Activated naive CD4-positive, alpha-beta T cell treated with anti-CD3 and anti-CD28 coated beads, Interleukin-2, amount 10 ng/mL, durations not matched to agents 7 days and 5 days (primary cell): ENCODE data around the gene DIPK1A.
"Not testable (repeated sequence)": the region's sequence is repeated elsewhere in the genome, so short reads cannot be mapped to it uniquely, and the experiment has no call there.

Experiments
- CTCF ChIA-PET: fragments of 350-600 bp; sonication (Branson Sonifier 250); formaldehyde crosslinking; loops from one replicate; lab custom pipeline; 2021; ENCODE audit warnings: antibody characterized with exemption; lab: Charles Lee
- DNase-seq: peaks from one replicate; pipeline ENCODE4 v3.0.0-alpha.2; 2020
- H3K27ac Mint-ChIP-seq: one replicate; pipeline ENCODE4 v1.8.0; 2021; ENCODE audit warnings: mild to moderate bottlenecking, moderate library complexity, mixed read lengths
- H3K27me3 Mint-ChIP-seq: one replicate; pipeline ENCODE4 v1.8.0; 2021; ENCODE audit warnings: mild to moderate bottlenecking, mixed read lengths
- H3K36me3 Mint-ChIP-seq: one replicate; pipeline ENCODE4 v1.8.0; 2021; ENCODE audit warnings: mixed read lengths
- H3K4me1 Mint-ChIP-seq: one replicate; pipeline ENCODE4 v1.8.0; 2021; ENCODE audit warnings: mixed read lengths
- H3K4me3 Mint-ChIP-seq: one replicate; pipeline ENCODE4 v1.8.0; 2021; ENCODE audit warnings: mild to moderate bottlenecking, moderate library complexity, mixed read lengths
- H3K9me3 Mint-ChIP-seq: one replicate; pipeline ENCODE4 v1.8.0; 2021; ENCODE audit warnings: mixed read lengths

DIPK1A gene

GRCh38 chr1:92972409-92973129 lies 11.3 kb upstream of the DIPK1A start:
- no peak for DNase-seq
- Mint-ChIP-seq H3K27me3 (no peaks in the 10 kb centered on the region), H3K4me3 (no peak overlapping the region), H3K4me1 (peaks cover 77% of the 10 kb centered on the region), H3K9me3 (no peaks in the 10 kb centered on the region), H3K27ac (no peak overlapping the region), H3K36me3 (peaks cover 3% of the 10 kb centered on the region)
- CTCF ChIA-PET = interaction anchor here (0.9 to 19.8 kb wide), 3 partner anchors 9 to 113 kb away, joined by 3 to 375 read pairs (median 4); no protein-coding TSS in a partner anchor

- not testable (repeated sequence) for H3K27me3 Mint-ChIP-seq, H3K27ac Mint-ChIP-seq, DNase-seq, H3K4me3 Mint-ChIP-seq, H3K9me3 Mint-ChIP-seq, H3K36me3 Mint-ChIP-seq
- peaks cover 71% of the 10 kb centered on the region for H3K4me1 Mint-ChIP-seq
- CTCF ChIA-PET = interaction anchor here (0.6 to 19.8 kb wide), 4 partner anchors 9 to 769 kb away, joined by 3 to 375 read pairs (median 4); no protein-coding TSS in a partner anchor
These were observed 10.7 kb upstream of the DIPK1A start for GRCh38 chr1:92971932-92972331.

GRCh38 chr1:92970990-92971689 lies 9.9 kb upstream of the DIPK1A start:
- CTCF ChIA-PET = interaction anchor here (0.6 to 19.8 kb wide), 9 partner anchors 8 to 770 kb away, joined by 3 to 375 read pairs (median 4); no protein-coding TSS in a partner anchor
- Mint-ChIP-seq H3K27me3 (no peaks in the 10 kb centered on the region), H3K36me3 (peaks cover 3% of the 10 kb centered on the region), H3K4me1 (peaks cover 64% of the 10 kb centered on the region), H3K4me3 (no peak overlapping the region), H3K27ac (no peak overlapping the region), H3K9me3 (no peaks in the 10 kb centered on the region)
- no peak for DNase-seq

GRCh38 chr1:92969517-92969916 lies 8.3 kb upstream of the DIPK1A start:
- no peaks in the 10 kb centered on the region for H3K9me3 Mint-ChIP-seq
- H3K36me3 Mint-ChIP-seq = no peaks in the 10 kb centered on the region
- H3K27me3 Mint-ChIP-seq = no peaks in the 10 kb centered on the region
- no peak overlapping the region for H3K4me3 Mint-ChIP-seq
- CTCF ChIA-PET = interaction anchor here (1.0 to 19.8 kb wide), 11 partner anchors 8 to 110 kb away, joined by 3 to 375 read pairs (median 11); no protein-coding TSS in a partner anchor
- peaks cover 50% of the 10 kb centered on the region for H3K4me1 Mint-ChIP-seq
- DNase-seq = no peak
- H3K27ac Mint-ChIP-seq = no peak overlapping the region

GRCh38 chr1:92968138-92969032 lies 7.1 kb upstream of the DIPK1A start:
- Mint-ChIP-seq H3K4me1 (peaks cover 43% of the 10 kb centered on the region), H3K36me3 (no peaks in the 10 kb centered on the region), H3K4me3 (no peak overlapping the region), H3K27me3 (no peaks in the 10 kb centered on the region), H3K27ac (no peak overlapping the region), H3K9me3 (no peaks in the 10 kb centered on the region)
- peak; percentile 37 for DNase-seq
- CTCF ChIA-PET = interaction anchor here (0.6 to 19.8 kb wide), 25 partner anchors 9 to 136 kb away, joined by 3 to 375 read pairs (median 5); no protein-coding TSS in a partner anchor

GRCh38 chr1:92964998-92965397 lies 3.7 kb upstream of the DIPK1A start:
- Mint-ChIP-seq H3K36me3 (peaks cover 4% of the 10 kb centered on the region), H3K27ac (no peak overlapping the region), H3K27me3 (no peaks in the 10 kb centered on the region), H3K4me1 (peaks cover 26% of the 10 kb centered on the region), H3K4me3 (no peak overlapping the region), H3K9me3 (no peaks in the 10 kb centered on the region)
- DNase-seq = peak; percentile 79
- CTCF ChIA-PET = interaction anchor here (10.8 to 19.8 kb wide), 2 partner anchors 28 to 106 kb away, joined by 142 to 375 read pairs; no protein-coding TSS in a partner anchor

- Mint-ChIP-seq H3K9me3 (no peaks in the 10 kb centered on the region), H3K36me3 (peaks cover 5% of the 10 kb centered on the region), H3K27ac (no peak overlapping the region), H3K27me3 (no peaks in the 10 kb centered on the region), H3K4me1 (peaks cover 21% of the 10 kb centered on the region), H3K4me3 (no peak overlapping the region)
- no peak for DNase-seq
- CTCF ChIA-PET = interaction anchor here (0.6 to 19.8 kb wide), 5 partner anchors 14 to 106 kb away, joined by 3 to 375 read pairs (median 6); no protein-coding TSS in a partner anchor
These were observed 3.1 kb upstream of the DIPK1A start for GRCh38 chr1:92964316-92964715.

GRCh38 chr1:92961896-92962752 lies 862 bp upstream of the DIPK1A start:
- peaks cover 18% of the 10 kb centered on the region for H3K36me3 Mint-ChIP-seq
- H3K4me3 Mint-ChIP-seq = no peak overlapping the region
- CTCF ChIA-PET = interaction anchor here (0.5 to 19.8 kb wide), 14 partner anchors 9 to 130 kb away, joined by 3 to 375 read pairs (median 6); partner anchors contain the start of gene RPL5
- DNase-seq = peak; percentile 80
- no peak overlapping the region for H3K27ac Mint-ChIP-seq
- peaks cover 25% of the 10 kb centered on the region for H3K4me1 Mint-ChIP-seq
- no peaks in the 10 kb centered on the region for H3K27me3 Mint-ChIP-seq
- H3K9me3 Mint-ChIP-seq = no peaks in the 10 kb centered on the region

- peak overlapping the region; percentile 88 for H3K4me3 Mint-ChIP-seq
- H3K9me3 Mint-ChIP-seq = no peaks in the 10 kb centered on the region
- peak; percentile 77 for DNase-seq
- H3K36me3 Mint-ChIP-seq = peaks cover 28% of the 10 kb centered on the region
- H3K27me3 Mint-ChIP-seq = no peaks in the 10 kb centered on the region
- CTCF ChIA-PET = interaction anchor here (0.7 to 19.8 kb wide), 20 partner anchors 8 to 662 kb away, joined by 3 to 375 read pairs (median 4); partner anchors contain the start of genes GLMN, RPAP2 and RPL5
- H3K4me1 Mint-ChIP-seq = peaks cover 40% of the 10 kb centered on the region
- peak overlapping the region; percentile 98 for H3K27ac Mint-ChIP-seq
These were observed 699 bp downstream of the DIPK1A start for GRCh38 chr1:92960395-92961130.

GRCh38 chr1:92958203-92958970 lies 2.9 kb downstream of the DIPK1A start:
- CTCF ChIA-PET = interaction anchor here (1.0 to 19.8 kb wide), 7 partner anchors 10 to 204 kb away, joined by 3 to 375 read pairs (median 6); no protein-coding TSS in a partner anchor
- no peak overlapping the region for H3K27ac Mint-ChIP-seq
- no peak overlapping the region for H3K4me3 Mint-ChIP-seq
- no peaks in the 10 kb centered on the region for H3K9me3 Mint-ChIP-seq
- no peak for DNase-seq
- peaks cover 33% of the 10 kb centered on the region for H3K36me3 Mint-ChIP-seq
- H3K4me1 Mint-ChIP-seq = peaks cover 56% of the 10 kb centered on the region
- no peaks in the 10 kb centered on the region for H3K27me3 Mint-ChIP-seq

- H3K36me3 Mint-ChIP-seq = peaks cover 37% of the 10 kb centered on the region
- H3K4me3 Mint-ChIP-seq = no peak overlapping the region
- CTCF ChIA-PET = interaction anchor here (0.8 to 19.8 kb wide), 5 partner anchors 11 to 99 kb away, joined by 4 to 375 read pairs (median 18); no protein-coding TSS in a partner anchor
- H3K4me1 Mint-ChIP-seq = peaks cover 68% of the 10 kb centered on the region
- no peak for DNase-seq
- H3K9me3 Mint-ChIP-seq = no peaks in the 10 kb centered on the region
- no peaks in the 10 kb centered on the region for H3K27me3 Mint-ChIP-seq
- H3K27ac Mint-ChIP-seq = peak overlapping the region; percentile 8
These were observed 4.1 kb downstream of the DIPK1A start for GRCh38 chr1:92957030-92957734.
